Body of pancreas (tissue), 4 donors: ENCODE data around the gene MRPL14. TPM values are rescaled to one million over a fixed set of nuclear protein-coding genes. Genes with fewer than 3 reads are reported as not detected.

Source experiments
- ATAC-seq: fragments of 150-250 bp; one replicate; pipeline ENCODE4 v1.9.1; 2016
- DNase-seq, 4 donors: peaks; one replicate each; pipeline ENCODE4 v3.0.0-alpha.2; 2019
- H3K27ac ChIP-seq, 4 donors: fragments of 200-600 bp; sonication (generic); 1 replicate in 3 of 4; 2 replicates in 1 of 4; pipeline versions ENCODE4 v1.5.1 to v1.6.1; 2016 to 2019; ENCODE audit warnings: mild to moderate bottlenecking in 1 of 4, mixed read lengths in 1 of 4, moderate library complexity in 1 of 4
- H3K27me3 ChIP-seq, 2 donors: fragments of 200-600 bp; sonication (generic); one replicate each; pipeline ENCODE4 v1.6.0; 2016; ENCODE audit warnings: mild to moderate bottlenecking in 1 of 2
- H3K36me3 ChIP-seq, 2 donors: fragments of 200-600 bp; sonication (generic); replicated peaks in 1 of 2; 2 replicates each; pipeline ENCODE4 v1.5.1; 2016; ENCODE audit warnings: low read depth in 2 of 2; ENCODE audit not compliant: insufficient read depth in 1 of 2
- H3K4me1 ChIP-seq: fragments of 200-600 bp; sonication (generic); one replicate; pipeline ENCODE4 v1.6.0; 2016
- H3K4me3 ChIP-seq, 2 donors: fragments of 200-600 bp; sonication (generic); 1 replicate in 1 of 2; 2 replicates in 1 of 2; pipeline ENCODE4 v1.5.1; 2016 to 2019
- H3K9me3 ChIP-seq, 3 donors: fragments of 200-600 bp; sonication (generic); 1 replicate in 2 of 3; 2 replicates in 1 of 3; pipeline ENCODE4 v1.5.1; 2016
- POLR2A ChIP-seq, 3 donors: fragments of 450-650 bp; IDR thresholded peaks; one replicate each; pipeline ENCODE4 v1.6.1; 2016; ENCODE audit warnings: antibody characterized with exemption in 3 of 3, mild to moderate bottlenecking in 2 of 3
- WGBS, 2 donors: methylation state at CpG; one replicate each; pipeline ENCODE4 v1.1.5; 2017; 5-methylcytosine and 5-hydroxymethylcytosine counted together
- intact Hi-C: fragments of 100-400 bp; cut with DNase I; formaldehyde crosslinking; loops from one replicate; pipeline ENCODE4 v1.15.1; 2023
- total RNA-seq, 2 donors: library from RNA; depleted of rRNA; stranded (reverse); fragments of >200 nt; gene quantifications; one replicate each; pipeline ENCODE4 v1.1.0, GENCODE V29; 2016
- TF ChIP-seq, protein P1 (sequence below), 7 experiments: fragments of 450-650 bp in 4 of 7; fragments of 200-600 bp in 3 of 7; sonication (generic) in 3 of 7; IDR thresholded peaks; one replicate each; pipeline ENCODE4 v1.5.1; 2016 to 2019; ENCODE audit warnings: antibody characterized with exemption in 7 of 7

The MRPL14 gene
- total RNA-seq, 2 donors from 2014 or later, result 14.8 to 20.8 TPM

DNA sequence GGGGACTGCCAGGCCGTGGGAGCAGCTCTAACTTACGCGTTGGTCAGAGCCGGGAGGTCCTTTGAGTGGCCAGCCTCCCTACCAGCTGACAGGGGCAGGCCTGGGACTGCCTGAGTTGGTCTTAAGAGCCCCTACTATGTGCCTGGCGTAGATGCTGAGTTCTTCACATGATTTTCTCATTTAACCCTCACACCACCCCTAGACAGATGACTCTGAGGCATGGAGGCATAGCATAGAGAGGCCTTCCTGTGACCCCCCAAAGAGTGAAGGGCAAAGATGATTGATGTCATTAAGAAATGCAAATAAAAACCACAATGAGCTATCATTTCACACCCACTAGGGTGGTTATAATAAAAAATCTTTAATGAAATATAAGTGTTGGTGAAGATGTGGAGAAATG lies 36.8 kb downstream of the MRPL14 start:
- Histone ChIP-seq H3K4me1 (peaks cover 25% of the 10 kb centered on the region), H3K27me3 (no peaks in the 10 kb centered on the region), H3K27ac (no peak overlapping the region), H3K36me3 (no peaks in the 10 kb centered on the region), H3K9me3 (no peaks in the 10 kb centered on the region), H3K4me3 (no peak overlapping the region)
- 86 to 90% methylated on average over 5 of the region's 5 CpGs for whole genome bisulfite sequencing, 2 donors
- TF ChIP-seq, protein P1, sequence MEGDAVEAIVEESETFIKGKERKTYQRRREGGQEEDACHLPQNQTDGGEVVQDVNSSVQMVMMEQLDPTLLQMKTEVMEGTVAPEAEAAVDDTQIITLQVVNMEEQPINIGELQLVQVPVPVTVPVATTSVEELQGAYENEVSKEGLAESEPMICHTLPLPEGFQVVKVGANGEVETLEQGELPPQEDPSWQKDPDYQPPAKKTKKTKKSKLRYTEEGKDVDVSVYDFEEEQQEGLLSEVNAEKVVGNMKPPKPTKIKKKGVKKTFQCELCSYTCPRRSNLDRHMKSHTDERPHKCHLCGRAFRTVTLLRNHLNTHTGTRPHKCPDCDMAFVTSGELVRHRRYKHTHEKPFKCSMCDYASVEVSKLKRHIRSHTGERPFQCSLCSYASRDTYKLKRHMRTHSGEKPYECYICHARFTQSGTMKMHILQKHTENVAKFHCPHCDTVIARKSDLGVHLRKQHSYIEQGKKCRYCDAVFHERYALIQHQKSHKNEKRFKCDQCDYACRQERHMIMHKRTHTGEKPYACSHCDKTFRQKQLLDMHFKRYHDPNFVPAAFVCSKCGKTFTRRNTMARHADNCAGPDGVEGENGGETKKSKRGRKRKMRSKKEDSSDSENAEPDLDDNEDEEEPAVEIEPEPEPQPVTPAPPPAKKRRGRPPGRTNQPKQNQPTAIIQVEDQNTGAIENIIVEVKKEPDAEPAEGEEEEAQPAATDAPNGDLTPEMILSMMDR (IDR thresholded peaks at IDR 0.05), result no peak
- TF ChIP-seq POLR2A (IDR thresholded peaks at IDR 0.05), result no peak
- intact Hi-C loops, result loop anchor here (10.0 kb wide), 1 partner anchor 244 kb away; no protein-coding TSS in a partner anchor
- ATAC-seq (no peak), DNase-seq (no peak)

DNA sequence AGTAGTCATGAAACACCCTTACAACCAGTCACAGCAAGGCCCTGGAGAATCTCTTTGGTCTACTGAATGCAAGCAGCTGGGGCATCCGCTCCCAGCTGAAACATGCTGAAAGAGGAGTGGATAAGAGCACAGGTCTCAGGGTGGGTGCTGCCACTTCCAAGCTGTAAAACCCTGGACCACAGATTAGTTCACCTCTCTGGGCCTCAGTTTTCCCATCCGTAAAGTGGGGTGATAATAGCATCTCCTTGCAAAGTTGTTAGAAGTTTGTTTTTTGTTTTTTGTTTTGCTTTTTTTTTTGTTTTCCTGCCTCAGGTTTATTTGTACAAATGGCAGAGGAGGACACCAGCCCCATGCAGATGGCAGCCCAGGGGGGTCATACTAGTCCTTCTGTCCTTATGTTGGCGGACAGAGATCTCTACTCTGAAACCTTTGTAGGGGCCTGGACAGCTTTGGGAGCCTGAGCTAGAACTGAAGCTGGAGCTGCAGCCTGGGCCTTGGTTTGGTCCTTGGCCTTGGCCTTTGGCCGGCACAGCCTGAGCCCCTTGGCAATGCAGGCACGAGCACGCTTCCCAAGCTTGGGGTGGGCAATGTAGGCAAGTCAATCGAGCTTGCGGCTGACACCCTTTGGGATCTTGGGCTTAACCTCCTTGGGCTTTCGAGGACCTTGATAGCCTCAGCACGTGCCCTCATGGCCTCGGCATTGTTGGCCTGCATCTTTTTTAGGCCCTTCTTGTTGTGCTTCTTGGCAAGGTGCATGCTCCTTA lies 38.2 kb downstream of the MRPL14 start:
- intact Hi-C loops, result loop anchor here (10.0 kb wide), 1 partner anchor 234 kb away; no protein-coding TSS in a partner anchor
- DNase-seq, result no peak
- WGBS, 2 donors, result 95 to 96% methylated on average over 5 to 11 of the region's 11 CpGs

DNA sequence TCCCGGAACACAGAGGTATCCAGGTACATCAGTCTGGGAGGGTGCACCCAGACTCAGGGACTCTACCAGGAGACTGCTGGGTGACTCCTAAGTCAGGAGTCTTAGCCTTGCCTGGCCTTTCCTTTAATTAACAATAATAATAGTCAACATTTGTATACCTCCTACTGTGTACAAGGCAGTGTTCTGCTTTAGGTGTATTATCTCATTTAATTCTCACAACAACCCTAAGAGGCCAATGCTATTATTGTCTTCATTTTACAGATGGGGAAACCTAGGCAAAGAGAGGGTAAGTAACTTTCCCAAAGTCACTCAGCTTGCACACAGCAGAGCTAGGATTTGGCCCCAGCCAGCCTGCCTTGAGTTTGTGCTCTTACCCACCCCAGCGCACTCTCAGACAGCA lies 39.6 kb downstream of the MRPL14 start:
- Histone ChIP-seq H3K27me3 (no peaks in the 10 kb centered on the region), H3K27ac (peak overlapping the region in 2 of 4 donors; percentile 29 to 39), H3K4me3 (no peak overlapping the region), H3K4me1 (peaks cover 9% of the 10 kb centered on the region), H3K36me3 (no peaks in the 10 kb centered on the region), H3K9me3 (no peaks in the 10 kb centered on the region)
- TF ChIP-seq, protein P1 (IDR thresholded peaks at IDR 0.05), result no peak
- no peak for TF ChIP-seq POLR2A (IDR thresholded peaks at IDR 0.05)
- no peak for DNase-seq
- 88 to 100% methylated on average over 1 to 2 of the region's 2 CpGs for WGBS, 2 donors
- ATAC-seq, result no peak
- intact Hi-C loops, result loop anchor here (10.0 kb wide), 1 partner anchor 233 kb away; no protein-coding TSS in a partner anchor

More for the DNA sequence above, 38.2 kb downstream of the MRPL14 start:
- ATAC-seq, result no peak
- Histone ChIP-seq H3K4me1 (peaks cover 11% of the 10 kb centered on the region), H3K27me3 (no peaks in the 10 kb centered on the region), H3K9me3 (no peaks in the 10 kb centered on the region), H3K27ac (no peak overlapping the region), H3K4me3 (no peak overlapping the region), H3K36me3 (no peaks in the 10 kb centered on the region)
- TF ChIP-seq POLR2A (IDR thresholded peaks at IDR 0.05), result no peak
- TF ChIP-seq, protein P1 (IDR thresholded peaks at IDR 0.05), result no peak

DNA sequence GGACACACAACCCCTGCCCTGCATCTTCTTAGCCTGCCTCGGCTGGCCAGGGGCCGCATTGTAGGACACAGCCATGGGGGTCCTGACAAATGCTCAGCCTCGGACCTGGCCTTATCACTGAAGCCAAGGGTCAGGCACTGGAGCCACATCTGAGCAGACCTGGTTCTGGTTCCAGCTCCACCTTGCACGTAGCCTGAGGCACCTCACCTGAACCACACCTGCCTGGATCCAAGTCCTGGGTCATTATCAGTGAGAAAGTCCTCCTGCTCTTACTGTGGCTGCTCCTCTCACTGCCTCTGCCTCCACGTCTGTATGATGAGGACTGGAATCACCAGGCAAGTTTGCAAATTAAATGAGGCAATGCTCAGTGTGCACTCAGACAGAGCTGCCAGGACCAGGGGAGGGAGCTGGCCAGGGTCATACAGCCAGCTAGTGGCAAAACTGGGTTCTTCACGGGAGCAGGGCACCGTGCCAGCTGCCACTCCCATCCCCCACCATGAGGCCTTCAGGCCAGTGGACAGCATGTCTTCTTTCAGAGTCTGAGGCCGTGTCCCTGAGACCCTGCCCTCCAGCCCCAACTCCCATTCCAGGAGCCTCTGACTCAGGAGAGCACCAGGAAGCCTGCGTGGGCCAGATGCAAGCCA lies 40.2 kb downstream of the MRPL14 start:
- no peaks in the 10 kb centered on the region for H3K27me3 ChIP-seq
- no peaks in the 10 kb centered on the region for H3K36me3 ChIP-seq
- WGBS, 2 donors, result 40% methylated on average over 9 of the region's 9 CpGs; no CpG with 5 or more reads in 1 of the 2 donors
- no peak overlapping the region for H3K4me3 ChIP-seq
- H3K9me3 ChIP-seq, result no peaks in the 10 kb centered on the region
- peaks cover 9% of the 10 kb centered on the region for H3K4me1 ChIP-seq
- peak overlapping the region in 3 of 4 donors; percentile 29 to 39 (median 29) for H3K27ac ChIP-seq
- peak; percentile 70 to 85 (median 80) for DNase-seq
- peak; percentile 79 for ATAC-seq
- intact Hi-C loops, result loop anchor here (10.0 kb wide), 1 partner anchor 232 kb away; no protein-coding TSS in a partner anchor
- TF ChIP-seq, protein P1 (IDR thresholded peaks at IDR 0.05), result peak in 3 of 7 experiments; percentile 13 to 25 (median 21)
- TF ChIP-seq POLR2A (IDR thresholded peaks at IDR 0.05), result no peak
